Middle frontal gyrus (tissue), 1 donor: ENCODE measurements around the gene SNX9.
"Not testable (repeated sequence)": the region's sequence is repeated elsewhere in the genome, so short reads cannot be mapped to it uniquely, and the experiment has no call there.

Source experiments
- DNase-seq: peaks from one replicate; pipeline ENCODE4 v3.0.0-alpha.2; 2015; ENCODE audit warnings: low spot score; ENCODE audit errors: extremely low spot score

SNX9 gene

DNA sequence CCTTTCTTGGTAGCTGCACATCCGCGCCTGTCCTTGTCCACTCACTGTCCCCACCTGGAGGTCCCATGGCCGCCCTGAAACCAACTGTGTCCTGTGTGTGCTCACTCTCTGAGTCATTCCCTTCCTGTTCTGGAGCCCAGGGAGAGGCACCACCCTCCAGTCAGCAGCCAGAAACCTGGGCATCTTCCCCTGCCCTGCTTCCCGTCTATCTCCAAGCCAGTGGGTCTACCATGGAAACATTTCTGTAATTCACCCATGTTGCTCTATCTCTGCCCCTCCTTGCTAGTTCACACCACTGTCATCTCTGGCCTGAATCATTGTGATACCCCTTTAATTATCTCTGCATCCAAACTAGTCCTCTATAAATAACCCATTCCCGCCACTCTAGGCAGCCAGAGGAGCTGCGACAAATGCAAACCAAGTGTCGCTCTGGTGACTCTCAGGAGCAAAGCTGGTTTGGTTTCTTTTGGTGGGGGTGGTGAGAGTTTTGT lies 129.9 kb downstream of the SNX9 start:
- no peak for DNase-seq

- DNase-seq = no peak
These were observed 130.6 kb downstream of the SNX9 start for GRCh38 chr6:157953580-157954091.

- no peak for DNase-seq
These were observed 131.4 kb downstream of the SNX9 start for GRCh38 chr6:157954150-157955117.

DNA sequence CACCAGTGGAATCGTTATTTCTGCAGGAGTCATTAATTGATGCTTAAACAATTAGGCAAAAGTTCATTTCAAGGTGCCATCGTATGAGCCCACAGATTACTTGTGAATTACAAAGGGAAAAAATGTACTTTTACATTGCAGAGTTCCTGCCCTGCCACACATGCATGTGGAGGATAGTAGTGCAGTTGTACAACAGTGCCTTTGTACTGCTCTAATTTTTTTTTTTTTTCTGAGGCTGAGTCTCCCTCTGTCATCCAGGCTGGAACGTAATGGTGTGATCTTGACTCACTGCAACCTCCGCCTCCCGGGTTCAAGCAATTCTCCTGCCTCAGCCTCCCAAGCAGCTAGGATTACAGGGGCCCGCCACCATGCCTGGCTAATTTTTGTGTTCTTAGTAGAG lies 132.6 kb downstream of the SNX9 start:
- no peak for DNase-seq

DNA sequence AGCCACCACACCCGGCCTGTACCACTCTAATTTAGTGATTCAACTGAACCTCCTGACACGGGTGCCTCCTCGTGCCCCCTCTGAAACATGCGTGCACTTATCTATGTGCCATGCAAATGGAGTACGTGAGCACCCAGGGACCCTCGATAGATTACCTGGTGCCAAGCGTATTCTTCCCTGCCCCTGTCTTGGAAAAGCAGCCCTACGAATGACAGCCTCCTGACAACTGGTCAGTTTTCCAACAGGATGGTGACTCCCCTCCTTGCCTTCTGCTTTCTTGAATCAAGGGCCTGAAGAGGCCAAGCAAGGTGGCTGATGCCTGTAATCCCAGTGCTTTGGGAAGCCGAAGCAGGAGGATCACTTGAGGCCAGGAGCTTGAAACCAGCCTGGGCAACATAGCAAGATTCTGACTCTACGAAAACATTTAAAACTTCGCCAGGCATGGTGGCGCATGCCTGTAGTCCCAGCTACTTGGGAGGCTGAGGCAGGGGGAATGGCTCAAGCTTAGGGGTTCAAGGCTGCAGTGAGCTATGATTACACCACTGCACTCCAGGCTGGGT lies 133.2 kb downstream of the SNX9 start:
- no peak for DNase-seq

DNA sequence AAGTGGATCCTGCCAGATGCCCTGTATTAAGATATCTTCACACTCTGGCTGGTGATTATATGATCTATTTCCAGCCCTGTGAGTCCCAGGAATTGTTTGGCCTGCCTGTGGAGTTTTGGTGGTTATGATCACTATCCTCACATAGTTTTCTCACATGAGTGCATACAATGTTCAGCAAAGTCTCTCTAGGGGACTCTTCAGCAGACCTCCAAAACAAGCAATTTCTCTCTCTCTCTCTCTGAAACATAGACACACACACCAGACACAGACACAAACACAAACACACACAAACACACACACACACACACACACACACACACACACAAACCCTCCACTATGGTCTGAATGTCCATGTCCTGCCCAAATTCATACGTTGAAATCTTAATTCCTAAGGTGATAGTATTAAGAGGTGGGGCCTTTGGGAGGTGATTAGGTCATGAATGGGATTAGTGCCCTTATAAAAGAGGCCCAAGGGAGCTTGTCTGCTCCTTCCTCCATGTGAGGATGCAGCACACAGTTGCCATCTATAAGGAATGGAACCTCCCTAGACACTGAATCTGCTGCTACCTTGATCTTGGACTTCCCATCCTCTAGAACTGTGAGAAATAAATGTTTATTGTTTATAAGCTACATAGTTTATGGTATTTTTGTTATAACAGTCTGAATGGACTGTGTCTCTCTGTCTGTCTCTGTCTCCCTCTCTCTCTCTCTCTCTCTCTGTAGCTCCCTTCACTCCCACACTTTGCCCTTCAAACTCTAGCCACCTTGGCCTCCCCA lies 136.6 kb downstream of the SNX9 start:
- no peak for DNase-seq

DNA sequence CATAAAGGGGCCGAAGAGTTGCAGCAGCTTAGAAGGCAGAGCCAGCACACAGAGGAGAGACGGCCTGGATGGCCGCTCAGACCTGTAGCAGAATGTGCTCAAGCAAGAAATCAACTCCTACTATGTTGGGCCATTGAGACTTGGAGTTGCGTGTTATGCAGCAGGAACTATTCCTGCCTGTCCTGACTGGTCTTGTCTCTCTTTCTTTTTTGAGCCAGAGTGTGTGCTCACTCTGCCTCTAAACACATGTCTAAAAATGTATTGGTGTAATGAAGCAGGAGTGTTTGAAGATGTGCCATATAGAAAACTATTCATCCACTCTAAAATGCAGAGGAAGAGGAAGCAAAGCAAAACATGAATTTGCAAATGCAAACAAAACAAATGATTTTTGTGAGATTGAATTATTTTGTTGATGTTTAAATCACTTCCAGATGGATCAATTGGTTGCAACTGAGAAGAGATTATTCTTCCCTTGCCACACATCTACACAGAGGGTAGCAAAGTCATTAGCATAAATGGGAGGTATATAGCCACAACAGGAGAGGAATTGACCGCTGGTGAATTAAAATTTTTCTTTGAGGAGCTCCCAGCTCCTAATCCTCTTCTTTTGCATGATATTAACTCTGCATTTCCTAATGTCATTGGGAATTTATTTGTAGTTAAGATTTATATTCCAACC lies 138.2 kb downstream of the SNX9 start:
- DNase-seq = no peak

GRCh38 chr6:157961832-157962575 lies 139.0 kb downstream of the SNX9 start:
- DNase-seq = no peak

GRCh38 chr6:157962601-157963302 lies 139.7 kb downstream of the SNX9 start:
- no peak for DNase-seq

GRCh38 chr6:157964100-157964499 lies 141.1 kb downstream of the SNX9 start:
- DNase-seq = no peak

GRCh38 chr6:157965387-157965786 lies 142.3 kb downstream of the SNX9 start:
- no peak for DNase-seq

DNA sequence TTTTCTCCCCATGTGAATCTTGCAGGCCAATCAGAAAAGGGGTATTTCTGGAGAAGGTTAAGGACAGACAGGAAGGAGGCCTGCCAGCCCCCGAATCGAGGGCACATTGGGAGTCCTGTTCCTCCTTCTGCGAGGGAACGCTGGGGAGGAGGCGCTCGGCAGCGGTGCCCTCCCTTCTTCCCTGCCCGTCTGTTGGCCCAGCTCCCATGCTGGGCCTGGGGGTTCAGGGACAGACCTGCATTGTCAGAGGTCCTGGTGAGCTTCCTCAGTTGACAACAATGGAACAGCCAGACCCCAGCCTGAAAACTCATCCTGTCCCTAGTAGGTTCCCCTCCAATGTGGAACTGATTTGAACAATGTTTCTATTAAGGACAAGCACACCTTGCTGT lies 143.5 kb downstream of the SNX9 start:
- no peak for DNase-seq

DNA sequence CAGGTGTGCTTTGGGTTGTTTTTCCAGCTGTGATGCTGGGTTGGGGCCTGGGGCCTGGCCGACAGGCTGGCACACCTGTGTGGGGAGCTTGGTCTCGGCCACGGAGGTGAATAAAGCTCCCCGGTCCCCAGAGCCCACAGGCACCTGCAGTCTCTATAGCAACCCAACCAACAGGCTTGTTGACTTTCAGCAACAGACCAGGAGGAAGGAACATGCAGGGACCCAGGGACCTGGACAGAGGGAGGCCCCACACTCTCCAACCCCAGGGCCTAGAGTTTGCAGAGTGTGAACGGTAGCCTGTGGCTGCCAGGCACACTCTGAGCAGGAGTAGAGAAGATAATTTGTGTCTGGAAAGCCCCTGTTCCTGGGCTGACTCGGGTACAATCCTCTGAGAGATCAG lies 144.0 kb downstream of the SNX9 start:
- DNase-seq = no peak

GRCh38 chr6:157967486-157967885 lies 144.4 kb downstream of the SNX9 start:
- DNase-seq = no peak

- not testable (repeated sequence) for DNase-seq
These were observed 149.1 kb downstream of the SNX9 start for GRCh38 chr6:157972177-157972576.

- no peak for DNase-seq
These were observed 151.4 kb downstream of the SNX9 start for GRCh38 chr6:157974341-157974894.

DNA sequence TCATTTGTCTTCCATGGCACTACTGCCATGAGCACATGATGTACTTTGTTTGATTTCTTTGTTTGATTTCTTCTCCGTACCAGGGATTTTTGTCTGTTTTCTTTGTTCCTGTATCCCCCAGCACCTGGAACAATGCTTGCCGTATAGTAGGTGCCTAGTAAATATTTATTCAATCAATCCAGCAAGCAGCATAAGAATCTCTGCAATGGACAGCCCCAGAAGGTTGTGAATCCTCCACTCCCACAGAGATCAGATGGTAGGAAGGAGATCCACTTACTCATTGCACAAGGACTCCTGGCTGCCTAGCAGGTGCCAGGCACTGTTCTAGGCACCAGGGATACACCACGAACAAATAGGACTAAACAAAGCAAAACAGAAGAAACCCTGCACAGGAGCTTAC lies 151.9 kb downstream of the SNX9 start:
- DNase-seq = no peak

GRCh38 chr6:157975456-157975855 lies 152.4 kb downstream of the SNX9 start:
- DNase-seq = no peak

GRCh38 chr6:157976345-157977175 lies 153.5 kb downstream of the SNX9 start:
- DNase-seq = no peak
